Measurements from ENCODE around the gene NCAM2.
A peak's percentile ranks its signal among the peaks of the same experiment; 100 is the strongest.

NCAM2 gene

GRCh38 chr21:21230672-21231071, 232.5 kb downstream of the NCAM2 start:
- no peaks in the 10 kb centered on the region for H3K4me1 ChIP-seq (ENCODE audit: control extremely low read depth in 1 of 4, control insufficient read depth in 4 of 4, insufficient read depth in 4 of 4, low read length in 3 of 4)

GRCh38 chr21:21231913-21232312, 233.7 kb downstream of the NCAM2 start:
- Histone ChIP-seq H3K4me1 (ENCODE audit: control extremely low read depth in 1 of 4, control insufficient read depth in 4 of 4, insufficient read depth in 4 of 4, low read length in 3 of 4) (no peaks in the 10 kb centered on the region), H3K27ac (ENCODE audit: insufficient read depth in 1 of 2, low read depth in 1 of 2, low read length in 2 of 2, poor library complexity in 1 of 2, severe bottlenecking in 2 of 2) (no peak overlapping the region), H3K27me3 (replicated peaks in 2 of 5; ENCODE audit: control insufficient read depth in 4 of 5, insufficient read depth in 5 of 5, low read length in 4 of 5) (no peaks in the 10 kb centered on the region), H3K4me3 (ENCODE audit: control insufficient read depth in 1 of 7, extremely low read depth in 1 of 7, insufficient read depth in 4 of 7, low read depth in 2 of 7, low read length in 6 of 7) (no peak overlapping the region), H3K36me3 (ENCODE audit: control insufficient read depth in 4 of 4, insufficient read depth in 4 of 4, low read length in 3 of 4) (no peaks in the 10 kb centered on the region), H3K9me3 (ENCODE audit: control extremely low read depth in 1 of 5, control insufficient read depth in 4 of 5, insufficient read depth in 2 of 5, low read depth in 1 of 5, low read length in 4 of 5) (no peaks in the 10 kb centered on the region)
- ChIA-PET CTCF (no interaction called here), POLR2A (no interaction called here)
- DNase-seq = no peak
- no CpG with 5 or more reads among the region's 1 CpG for WGBS (ENCODE audit: insufficient coverage)

More at GRCh38 chr21:21230672-21231071, 232.5 kb downstream of the NCAM2 start:
- ChIA-PET POLR2A (no interaction called here), CTCF (no interaction called here)
- WGBS (ENCODE audit: insufficient coverage) = 79% methylated on average over 2 of the region's 3 CpGs
- no peak overlapping the region for H3K27ac ChIP-seq (ENCODE audit: insufficient read depth in 1 of 2, low read depth in 1 of 2, low read length in 2 of 2, poor library complexity in 1 of 2, severe bottlenecking in 2 of 2)
- H3K36me3 ChIP-seq (ENCODE audit: control insufficient read depth in 4 of 4, insufficient read depth in 4 of 4, low read length in 3 of 4) = no peaks in the 10 kb centered on the region
- H3K4me3 ChIP-seq (ENCODE audit: control insufficient read depth in 1 of 7, extremely low read depth in 1 of 7, insufficient read depth in 4 of 7, low read depth in 2 of 7, low read length in 6 of 7) = no peak overlapping the region
- DNase-seq = peak in 2 of 3 donors; percentile 19 to 26
- H3K9me3 ChIP-seq (ENCODE audit: control extremely low read depth in 1 of 5, control insufficient read depth in 4 of 5, insufficient read depth in 2 of 5, low read depth in 1 of 5, low read length in 4 of 5) = no peaks in the 10 kb centered on the region
- no peaks in the 10 kb centered on the region for H3K27me3 ChIP-seq (replicated peaks in 2 of 5; ENCODE audit: control insufficient read depth in 4 of 5, insufficient read depth in 5 of 5, low read length in 4 of 5)

- Histone ChIP-seq H3K36me3 (ENCODE audit: control insufficient read depth in 4 of 4, insufficient read depth in 4 of 4, low read length in 3 of 4) (no peaks in the 10 kb centered on the region), H3K4me1 (ENCODE audit: control extremely low read depth in 1 of 4, control insufficient read depth in 4 of 4, insufficient read depth in 4 of 4, low read length in 3 of 4) (no peaks in the 10 kb centered on the region), H3K4me3 (ENCODE audit: control insufficient read depth in 1 of 7, extremely low read depth in 1 of 7, insufficient read depth in 4 of 7, low read depth in 2 of 7, low read length in 6 of 7) (no peak overlapping the region), H3K27me3 (replicated peaks in 2 of 5; ENCODE audit: control insufficient read depth in 4 of 5, insufficient read depth in 5 of 5, low read length in 4 of 5) (no peaks in the 10 kb centered on the region), H3K9me3 (ENCODE audit: control extremely low read depth in 1 of 5, control insufficient read depth in 4 of 5, insufficient read depth in 2 of 5, low read depth in 1 of 5, low read length in 4 of 5) (no peaks in the 10 kb centered on the region), H3K27ac (ENCODE audit: insufficient read depth in 1 of 2, low read depth in 1 of 2, low read length in 2 of 2, poor library complexity in 1 of 2, severe bottlenecking in 2 of 2) (no peak overlapping the region)
- no CpG with 5 or more reads among the region's 1 CpG for WGBS (ENCODE audit: insufficient coverage)
- ChIA-PET POLR2A (no interaction called here), CTCF (no interaction called here)
- peak; percentile 28 to 67 (median 55) for DNase-seq
These were observed 234.1 kb downstream of the NCAM2 start for GRCh38 chr21:21232320-21232719.

GRCh38 chr21:21233051-21233450, 234.8 kb downstream of the NCAM2 start:
- H3K4me1 ChIP-seq (ENCODE audit: control extremely low read depth in 1 of 4, control insufficient read depth in 4 of 4, insufficient read depth in 4 of 4, low read length in 3 of 4) = no peaks in the 10 kb centered on the region
- H3K27ac ChIP-seq (ENCODE audit: insufficient read depth in 1 of 2, low read depth in 1 of 2, low read length in 2 of 2, poor library complexity in 1 of 2, severe bottlenecking in 2 of 2) = no peak overlapping the region
- CTCF ChIA-PET = no interaction called here

GRCh38 chr21:21236996-21237395, 238.8 kb downstream of the NCAM2 start:
- no CpG with 5 or more reads among the region's 3 CpGs for WGBS (ENCODE audit: insufficient coverage)
- CTCF ChIA-PET = interaction anchor here (0.5 to 0.7 kb wide), 2 partner anchors 18 to 683 kb away, joined by 3 read pairs; no protein-coding TSS in a partner anchor

More at GRCh38 chr21:21233051-21233450, 234.8 kb downstream of the NCAM2 start:
- POLR2A ChIA-PET = no interaction called here
- H3K9me3 ChIP-seq (ENCODE audit: control extremely low read depth in 1 of 5, control insufficient read depth in 4 of 5, insufficient read depth in 2 of 5, low read depth in 1 of 5, low read length in 4 of 5) = no peaks in the 10 kb centered on the region
- no peak for DNase-seq
- no peaks in the 10 kb centered on the region for H3K36me3 ChIP-seq (ENCODE audit: control insufficient read depth in 4 of 4, insufficient read depth in 4 of 4, low read length in 3 of 4)
- H3K27me3 ChIP-seq (replicated peaks in 2 of 5; ENCODE audit: control insufficient read depth in 4 of 5, insufficient read depth in 5 of 5, low read length in 4 of 5) = no peaks in the 10 kb centered on the region
- no peak overlapping the region for H3K4me3 ChIP-seq (ENCODE audit: control insufficient read depth in 1 of 7, extremely low read depth in 1 of 7, insufficient read depth in 4 of 7, low read depth in 2 of 7, low read length in 6 of 7)

GRCh38 chr21:21238629-21239400, 240.6 kb downstream of the NCAM2 start:
- POLR2A ChIA-PET = no interaction called here
- Histone ChIP-seq H3K36me3 (ENCODE audit: control insufficient read depth in 4 of 4, insufficient read depth in 4 of 4, low read length in 3 of 4) (no peaks in the 10 kb centered on the region), H3K9me3 (ENCODE audit: control extremely low read depth in 1 of 5, control insufficient read depth in 4 of 5, insufficient read depth in 2 of 5, low read depth in 1 of 5, low read length in 4 of 5) (no peaks in the 10 kb centered on the region), H3K4me1 (ENCODE audit: control extremely low read depth in 1 of 4, control insufficient read depth in 4 of 4, insufficient read depth in 4 of 4, low read length in 3 of 4) (no peaks in the 10 kb centered on the region), H3K4me3 (ENCODE audit: control insufficient read depth in 1 of 7, extremely low read depth in 1 of 7, insufficient read depth in 4 of 7, low read depth in 2 of 7, low read length in 6 of 7) (no peak overlapping the region), H3K27me3 (replicated peaks in 2 of 5; ENCODE audit: control insufficient read depth in 4 of 5, insufficient read depth in 5 of 5, low read length in 4 of 5) (no peaks in the 10 kb centered on the region), H3K27ac (ENCODE audit: insufficient read depth in 1 of 2, low read depth in 1 of 2, low read length in 2 of 2, poor library complexity in 1 of 2, severe bottlenecking in 2 of 2) (no peak overlapping the region)
- DNase-seq = no peak
- 95% methylated on average over 4 of the region's 10 CpGs for WGBS (ENCODE audit: insufficient coverage)
- CTCF ChIA-PET = no interaction called here

More at GRCh38 chr21:21236996-21237395, 238.8 kb downstream of the NCAM2 start:
- Histone ChIP-seq H3K4me3 (ENCODE audit: control insufficient read depth in 1 of 7, extremely low read depth in 1 of 7, insufficient read depth in 4 of 7, low read depth in 2 of 7, low read length in 6 of 7) (no peak overlapping the region), H3K9me3 (ENCODE audit: control extremely low read depth in 1 of 5, control insufficient read depth in 4 of 5, insufficient read depth in 2 of 5, low read depth in 1 of 5, low read length in 4 of 5) (no peaks in the 10 kb centered on the region), H3K4me1 (ENCODE audit: control extremely low read depth in 1 of 4, control insufficient read depth in 4 of 4, insufficient read depth in 4 of 4, low read length in 3 of 4) (no peaks in the 10 kb centered on the region), H3K27ac (ENCODE audit: insufficient read depth in 1 of 2, low read depth in 1 of 2, low read length in 2 of 2, poor library complexity in 1 of 2, severe bottlenecking in 2 of 2) (no peak overlapping the region), H3K36me3 (ENCODE audit: control insufficient read depth in 4 of 4, insufficient read depth in 4 of 4, low read length in 3 of 4) (no peaks in the 10 kb centered on the region), H3K27me3 (replicated peaks in 2 of 5; ENCODE audit: control insufficient read depth in 4 of 5, insufficient read depth in 5 of 5, low read length in 4 of 5) (no peaks in the 10 kb centered on the region)
- no peak for DNase-seq
- POLR2A ChIA-PET = no interaction called here

GRCh38 chr21:21241391-21241790, 243.2 kb downstream of the NCAM2 start:
- no peak overlapping the region for H3K27ac ChIP-seq (ENCODE audit: insufficient read depth in 1 of 2, low read depth in 1 of 2, low read length in 2 of 2, poor library complexity in 1 of 2, severe bottlenecking in 2 of 2)
- no peak overlapping the region for H3K4me3 ChIP-seq (ENCODE audit: control insufficient read depth in 1 of 7, extremely low read depth in 1 of 7, insufficient read depth in 4 of 7, low read depth in 2 of 7, low read length in 6 of 7)
- no peak for DNase-seq
- ChIA-PET CTCF (no interaction called here), POLR2A (no interaction called here)
- no peaks in the 10 kb centered on the region for H3K36me3 ChIP-seq (ENCODE audit: control insufficient read depth in 4 of 4, insufficient read depth in 4 of 4, low read length in 3 of 4)
- H3K9me3 ChIP-seq (ENCODE audit: control extremely low read depth in 1 of 5, control insufficient read depth in 4 of 5, insufficient read depth in 2 of 5, low read depth in 1 of 5, low read length in 4 of 5) = no peaks in the 10 kb centered on the region
- no peaks in the 10 kb centered on the region for H3K27me3 ChIP-seq (replicated peaks in 2 of 5; ENCODE audit: control insufficient read depth in 4 of 5, insufficient read depth in 5 of 5, low read length in 4 of 5)
- no peaks in the 10 kb centered on the region for H3K4me1 ChIP-seq (ENCODE audit: control extremely low read depth in 1 of 4, control insufficient read depth in 4 of 4, insufficient read depth in 4 of 4, low read length in 3 of 4)
